Activated CD4-positive, alpha-beta T cell treated with anti-CD3 and anti-CD28 coated beads for 24 hours (primary cell): ENCODE measurements around the gene PHLPP1.
"Not testable (repeated sequence)": the region's sequence is repeated elsewhere in the genome, so short reads cannot be mapped to it uniquely, and the experiment has no call there.

Experiments used
- DNase-seq, 2 donors: peaks; one replicate each; pipeline ENCODE4 v3.0.0-alpha.2; 2020; ENCODE audit warnings: low read depth in 2 of 2

The PHLPP1 gene

DNA sequence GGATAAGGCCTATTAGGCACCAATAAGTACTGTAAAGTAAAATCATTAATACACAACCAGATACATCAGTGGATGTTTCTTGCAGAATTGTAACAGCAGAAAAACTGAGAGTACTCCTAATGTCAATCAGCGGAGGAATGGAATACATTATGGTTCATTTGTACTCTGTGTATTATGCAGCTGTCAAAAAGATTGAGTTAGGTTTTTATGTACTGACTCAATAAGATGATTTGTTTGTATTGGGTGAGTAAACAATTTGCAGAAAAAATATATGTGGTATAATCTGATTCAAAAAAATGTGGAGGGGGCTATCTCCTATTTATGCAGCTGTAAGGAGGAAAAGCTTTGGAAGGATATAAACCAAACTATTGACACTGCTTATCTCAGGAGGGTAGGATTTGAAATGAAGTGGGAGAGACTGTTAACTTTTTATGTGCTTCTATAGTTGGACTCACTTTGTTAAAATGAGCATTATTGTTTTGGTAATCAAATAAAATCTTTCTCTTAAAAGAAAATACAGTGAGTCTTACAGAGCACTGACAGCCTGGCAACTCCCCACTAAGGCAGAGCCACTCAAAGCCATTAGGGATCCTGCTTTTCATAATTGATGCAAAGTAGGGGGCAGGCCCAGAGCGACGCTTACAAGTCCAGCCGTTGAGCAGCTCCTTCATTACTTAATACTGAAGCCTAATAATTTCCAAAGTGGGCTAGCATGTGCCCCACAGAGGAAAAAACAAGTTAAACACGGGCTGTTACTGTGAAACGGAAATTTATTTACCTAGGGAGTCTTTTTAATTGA lies 168.8 kb downstream of the PHLPP1 start:
- DNase-seq: no peak

DNA sequence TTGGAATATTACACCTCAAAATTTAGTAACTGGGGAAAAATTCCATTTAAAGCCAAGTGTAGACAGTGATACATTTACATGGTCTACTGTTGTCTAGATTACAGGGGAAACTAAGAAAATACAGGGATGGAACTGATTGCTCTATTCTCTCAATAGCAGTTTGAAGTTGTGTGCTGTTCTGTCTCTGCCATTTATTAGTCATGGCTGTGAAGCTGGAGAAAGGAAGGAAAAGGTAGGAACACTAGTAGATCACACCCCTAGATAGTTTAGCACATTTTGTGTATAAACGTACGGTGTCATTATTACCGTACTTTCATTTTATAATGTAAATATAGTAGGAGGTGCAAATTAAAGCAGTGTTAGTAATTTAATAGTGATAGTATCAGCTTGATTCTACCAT lies 170.5 kb downstream of the PHLPP1 start:
- no peak for DNase-seq

DNA sequence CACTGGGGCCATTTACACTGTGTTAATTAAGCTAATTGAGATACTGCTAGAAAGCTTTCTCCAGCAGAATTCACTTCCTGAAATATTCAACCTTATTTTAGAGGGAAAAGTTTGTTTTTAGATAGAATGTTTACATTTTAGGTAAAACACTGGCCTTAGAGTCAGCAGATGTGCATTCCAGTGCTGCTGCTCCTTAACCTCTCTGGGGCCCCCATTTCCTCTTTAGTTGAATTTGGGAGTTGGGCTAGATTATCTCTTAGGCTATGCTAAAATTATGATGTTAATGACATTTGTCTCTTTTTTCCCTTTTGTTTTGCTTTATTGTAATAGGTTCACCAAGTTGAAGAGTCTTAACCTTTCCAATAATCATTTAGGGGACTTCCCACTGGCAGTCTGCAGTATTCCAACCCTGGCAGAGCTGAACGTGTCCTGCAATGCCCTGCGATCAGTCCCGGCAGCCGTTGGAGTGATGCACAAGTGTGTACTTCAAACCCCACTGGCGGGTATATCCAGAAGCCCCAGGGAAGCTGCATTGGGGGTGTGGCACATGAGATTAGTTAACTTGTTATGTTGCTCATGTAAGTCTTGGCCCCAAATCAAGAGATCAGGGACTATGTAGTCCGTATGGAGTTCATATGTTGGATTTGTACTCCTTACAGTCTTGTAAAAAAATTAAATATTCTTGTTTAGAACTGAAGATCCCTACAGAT lies 179.5 kb downstream of the PHLPP1 start:
- DNase-seq: no peak

DNA sequence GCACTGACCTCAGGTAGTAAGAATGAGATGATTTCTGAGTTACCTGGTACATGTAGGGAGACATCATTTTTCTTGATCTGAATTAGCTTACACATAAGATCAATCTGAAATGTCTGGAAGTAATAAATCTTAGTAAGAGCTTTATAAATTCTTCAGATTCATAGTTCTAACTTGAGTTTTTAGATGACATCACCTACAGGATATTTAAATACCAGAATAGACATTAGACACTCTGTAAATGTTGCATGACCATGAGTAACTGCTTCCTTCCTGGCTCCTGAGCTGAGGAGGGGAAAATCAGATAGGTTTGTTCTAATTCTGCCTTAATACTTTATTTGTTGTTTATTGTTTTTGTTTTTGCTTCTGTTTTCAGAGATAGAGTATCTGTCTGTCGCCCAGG lies 181.8 kb downstream of the PHLPP1 start:
- DNase-seq: no peak

DNA sequence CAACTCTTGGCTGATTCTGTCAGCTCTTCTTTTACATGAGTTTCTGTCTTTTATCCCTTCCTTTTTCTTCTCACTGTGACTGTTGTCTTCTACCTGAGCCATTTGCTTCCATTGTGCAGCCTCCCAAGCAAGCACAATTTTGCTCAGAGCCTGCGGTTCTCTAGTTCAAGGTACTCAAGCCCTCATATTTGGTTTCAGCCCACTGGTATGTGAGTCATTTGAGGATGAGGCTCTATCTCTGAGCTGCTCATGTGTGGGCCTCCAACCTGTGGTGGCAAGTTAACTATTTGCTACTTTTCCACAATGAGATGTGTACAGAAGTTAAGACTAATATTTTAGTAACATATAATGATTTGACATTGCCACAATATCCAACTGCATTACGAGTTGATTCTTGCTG lies 183.0 kb downstream of the PHLPP1 start:
- no peak for DNase-seq

DNA sequence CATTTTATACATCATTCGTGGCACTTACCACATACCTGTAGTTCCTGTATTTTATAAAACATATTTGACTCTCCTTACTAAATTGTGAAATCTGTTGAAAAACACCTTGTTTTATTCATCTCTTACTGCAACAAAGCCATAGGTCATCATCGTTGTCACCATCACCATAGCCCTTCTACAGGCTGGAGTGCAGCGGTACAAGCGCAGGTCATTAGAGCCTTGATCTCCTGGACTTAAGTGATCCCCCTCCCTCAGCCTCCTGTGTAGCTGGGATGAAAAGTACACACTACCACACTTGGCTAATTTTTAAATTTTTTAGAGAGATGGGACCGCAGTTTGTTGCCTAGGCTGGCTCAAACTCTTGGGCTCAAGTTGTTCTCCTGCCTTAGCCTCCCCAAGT lies 184.2 kb downstream of the PHLPP1 start:
- DNase-seq: no peak

DNA sequence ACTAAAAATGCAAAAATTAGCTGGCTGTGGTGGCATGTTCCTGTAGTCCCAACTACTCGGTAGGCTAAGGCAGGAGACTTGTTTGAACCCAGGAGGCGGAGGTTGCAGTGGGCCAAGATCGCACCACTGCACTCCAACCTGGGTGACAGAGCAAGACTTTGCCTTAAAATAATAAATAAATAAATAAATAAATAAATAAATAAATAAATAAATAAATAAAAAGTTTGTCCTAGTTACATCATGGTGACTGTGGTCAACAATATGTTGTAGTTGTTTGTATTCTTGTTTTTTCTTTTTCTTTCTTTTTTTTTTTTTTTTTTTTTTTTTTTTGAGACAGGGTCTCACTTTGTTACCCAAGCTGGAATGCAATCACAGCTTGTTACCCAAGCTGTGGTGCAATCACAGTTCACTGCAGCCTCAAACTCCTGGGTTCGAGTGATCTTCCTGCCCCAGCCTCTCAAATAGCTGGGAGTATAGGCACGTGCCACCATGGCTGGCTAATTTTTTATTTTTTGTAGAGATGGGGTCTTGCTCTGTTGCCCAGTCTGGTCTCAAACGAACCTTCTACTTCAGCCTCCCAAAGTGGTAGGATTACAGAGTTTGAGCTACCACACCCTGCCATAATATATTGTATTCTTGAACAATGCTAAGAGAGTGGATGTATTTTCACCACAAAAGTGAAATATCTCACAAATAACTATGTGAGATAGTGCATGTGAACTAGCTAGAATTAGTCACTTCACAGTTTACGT lies 185.0 kb downstream of the PHLPP1 start:
- DNase-seq: no peak

DNA sequence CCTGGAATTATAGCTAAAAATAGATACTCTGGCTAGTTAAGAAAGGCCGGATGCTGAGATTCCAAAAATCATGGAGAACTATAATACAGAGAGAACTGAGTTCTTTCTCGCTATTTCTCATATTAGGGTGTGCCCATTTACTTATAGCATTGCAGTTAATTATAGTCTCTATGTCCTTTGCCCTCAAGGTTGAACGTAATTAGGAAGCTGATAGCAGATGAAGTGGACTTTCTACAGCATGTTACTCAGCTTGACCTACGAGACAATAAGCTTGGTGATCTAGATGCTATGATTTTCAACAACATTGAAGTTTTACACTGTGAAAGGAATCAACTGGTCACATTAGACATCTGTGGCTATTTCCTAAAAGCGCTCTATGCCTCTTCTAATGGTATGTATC lies 187.4 kb downstream of the PHLPP1 start:
- DNase-seq: no peak

DNA sequence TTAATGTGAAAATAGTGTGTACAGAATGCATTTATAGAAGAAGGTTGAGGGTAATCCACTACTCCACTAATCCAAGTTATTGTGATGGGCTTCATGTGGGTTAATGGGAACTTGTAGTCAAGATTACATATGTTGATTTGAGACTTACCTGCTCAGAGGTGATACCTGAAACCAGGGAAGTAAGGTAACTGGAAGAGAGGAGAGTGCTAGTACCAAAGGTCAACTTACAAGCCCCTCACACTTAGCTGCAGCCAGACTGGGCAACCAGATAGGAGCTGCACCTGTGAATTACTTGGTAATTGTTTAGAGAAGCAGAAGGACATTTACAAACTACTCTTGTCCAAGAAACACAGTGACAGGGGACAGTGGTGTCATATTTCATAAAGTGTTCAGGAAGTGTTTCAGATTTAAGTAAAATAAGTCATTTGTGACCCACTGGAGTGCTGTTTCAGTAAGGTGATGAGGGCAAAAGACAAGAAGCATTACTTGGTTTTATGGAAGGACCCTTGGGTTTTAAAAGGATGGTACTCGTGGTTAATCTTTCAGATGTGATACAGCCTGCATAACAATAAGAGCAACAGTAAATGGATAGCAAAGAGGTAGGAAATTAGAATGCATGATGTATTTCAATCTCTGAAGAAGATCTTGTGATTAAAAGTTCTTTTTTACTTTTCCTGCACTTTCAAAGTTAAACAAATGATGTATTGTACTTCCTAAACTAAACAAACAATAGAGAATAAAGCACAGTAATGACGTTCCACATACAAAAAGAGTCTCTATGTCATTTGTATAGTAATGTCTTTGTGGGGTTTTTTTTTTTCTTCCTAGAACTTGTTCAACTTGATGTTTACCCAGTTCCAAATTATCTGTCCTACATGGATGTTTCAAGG lies 189.3 kb downstream of the PHLPP1 start:
- no peak for DNase-seq

DNA sequence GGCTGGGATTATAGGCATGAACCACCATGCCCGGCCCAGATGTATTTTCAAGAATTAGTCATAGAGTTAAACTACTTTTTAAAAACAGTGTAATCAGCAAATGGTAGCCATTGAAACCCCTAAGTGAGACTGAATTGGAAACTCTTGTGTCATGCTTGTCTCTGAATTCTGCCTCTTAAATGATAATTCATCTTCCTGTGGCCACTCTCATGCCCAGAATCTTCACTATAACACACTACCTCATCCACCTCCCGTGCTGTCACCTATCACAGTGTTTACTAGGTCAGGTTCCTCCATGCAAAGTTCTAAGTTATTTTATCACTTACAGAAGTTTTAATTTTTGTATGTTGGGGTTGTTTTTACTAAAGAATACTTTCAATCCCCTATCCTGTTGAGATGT lies 197.5 kb downstream of the PHLPP1 start:
- DNase-seq: no peak

DNA sequence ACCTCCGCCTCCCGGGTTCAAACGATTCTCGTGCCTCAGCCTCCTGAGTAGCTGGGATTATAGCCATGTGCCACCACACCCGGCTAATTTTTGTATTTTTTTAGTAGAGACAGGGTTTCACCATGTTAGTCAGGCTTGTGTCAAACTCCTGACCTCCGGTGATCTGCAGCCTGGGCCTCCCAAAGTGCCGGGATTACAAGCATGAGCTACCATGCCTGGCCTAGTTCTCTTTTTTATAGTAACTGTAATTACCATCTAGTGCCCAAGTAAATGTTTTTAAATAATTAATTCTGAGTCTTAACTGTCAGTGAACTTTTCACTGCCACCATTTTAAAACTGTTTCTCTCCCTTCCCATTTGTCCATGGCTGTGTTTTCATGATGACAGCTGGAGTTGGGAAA lies 198.5 kb downstream of the PHLPP1 start:
- not testable (repeated sequence) for DNase-seq

DNA sequence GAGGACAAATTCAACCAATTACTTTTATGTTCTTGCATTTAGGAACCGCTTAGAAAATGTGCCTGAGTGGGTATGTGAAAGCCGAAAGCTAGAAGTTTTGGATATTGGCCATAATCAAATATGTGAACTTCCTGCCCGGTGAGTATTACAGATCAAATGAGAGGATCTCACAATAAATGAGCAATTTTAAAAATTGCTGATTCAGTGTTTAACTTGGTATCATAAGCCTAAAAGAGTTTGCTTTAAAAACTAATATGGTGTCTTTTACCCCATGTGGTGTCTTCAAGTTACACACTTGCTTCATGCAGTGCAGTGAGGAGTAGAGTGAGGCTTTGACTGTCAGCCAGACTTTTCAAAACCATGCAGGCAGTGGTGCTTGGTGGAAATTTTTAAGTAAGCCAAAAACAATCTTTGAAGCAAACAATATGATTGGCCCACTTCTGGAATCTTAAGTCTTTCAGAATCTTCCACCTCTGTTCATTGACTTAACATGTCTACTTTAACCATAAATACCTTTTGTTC lies 199.6 kb downstream of the PHLPP1 start:
- no peak for DNase-seq

DNA sequence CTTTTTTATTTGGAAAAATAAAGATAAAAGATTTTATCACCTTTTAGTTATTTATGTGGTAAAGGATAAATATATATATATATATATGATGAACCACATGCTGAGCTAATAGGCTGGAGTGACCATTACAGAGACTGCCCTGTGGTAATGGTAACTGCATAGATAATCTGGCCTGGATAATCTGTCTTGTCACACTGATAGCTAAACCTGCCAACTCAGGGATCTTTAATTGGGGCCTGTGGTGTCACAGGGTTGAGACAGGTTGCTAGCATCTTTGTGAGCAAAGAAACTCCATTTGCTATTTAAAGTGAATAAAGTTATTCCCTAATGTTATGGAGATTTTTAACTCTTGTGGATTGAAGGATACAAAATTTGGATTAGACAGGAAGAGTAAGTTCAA lies 203.0 kb downstream of the PHLPP1 start:
- DNase-seq: no peak

DNA sequence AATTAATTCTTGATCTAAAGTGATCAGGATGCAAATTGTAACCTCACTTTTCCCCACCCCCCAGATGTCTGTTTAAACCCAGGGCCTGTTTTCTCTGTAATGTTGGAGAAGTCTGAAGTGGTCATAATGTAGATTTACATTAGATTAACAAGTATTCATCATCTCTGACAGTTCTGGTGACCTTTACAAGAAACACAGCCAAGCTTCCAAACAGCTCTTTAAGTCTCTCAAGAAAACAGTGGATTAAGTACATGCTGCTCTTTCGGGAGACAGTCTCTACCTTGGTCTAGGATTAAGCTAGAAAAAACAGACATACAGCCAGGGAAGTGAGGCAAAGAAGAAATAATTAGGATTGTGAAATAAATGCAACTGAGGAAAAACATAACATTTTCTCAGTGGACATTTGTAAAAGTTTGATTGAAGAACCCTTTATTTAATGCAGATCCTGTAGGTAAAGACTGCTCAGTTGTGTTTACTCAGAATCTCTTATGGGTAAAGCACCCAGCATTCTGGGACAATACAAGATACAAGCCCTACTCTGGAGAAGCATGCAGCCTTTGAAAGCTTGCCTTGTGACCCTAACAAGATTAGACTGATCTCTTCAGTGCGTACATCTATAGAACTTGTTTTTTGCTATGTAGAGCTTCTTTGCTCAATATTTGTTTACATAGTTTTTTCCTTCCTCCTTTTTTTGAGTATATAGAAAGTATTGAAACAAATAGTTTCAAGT lies 203.9 kb downstream of the PHLPP1 start:
- DNase-seq: no peak

DNA sequence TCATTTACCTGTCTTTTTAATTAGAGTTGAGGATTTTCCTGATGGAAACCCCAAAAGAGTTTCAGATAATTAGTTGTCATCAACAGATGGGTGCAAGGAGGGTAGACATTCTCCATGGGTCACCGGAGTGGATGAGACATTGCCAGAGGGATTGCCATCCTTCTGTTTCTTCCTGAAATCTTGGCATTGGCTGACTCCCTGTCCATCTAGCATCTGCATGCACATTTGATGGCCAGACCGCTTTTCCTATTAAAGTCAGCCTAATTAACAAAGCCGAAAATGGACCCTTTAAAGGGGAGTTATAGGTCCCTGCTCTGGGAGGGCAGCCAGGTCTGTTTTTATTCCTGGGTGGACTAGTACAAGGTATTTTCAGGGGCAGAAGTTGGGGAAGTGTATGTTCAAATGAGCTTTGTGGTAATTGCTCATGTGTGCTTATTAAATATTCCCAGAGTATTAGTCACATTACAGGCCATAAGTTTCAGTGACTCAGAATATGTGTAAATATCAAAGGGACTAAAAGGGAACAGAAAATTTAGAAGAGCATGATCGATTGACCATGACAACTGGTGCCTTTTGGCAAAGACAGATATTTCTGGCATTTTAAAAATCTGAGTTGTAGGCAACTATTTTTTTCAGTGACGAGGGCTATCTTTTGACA lies 209.8 kb downstream of the PHLPP1 start:
- DNase-seq: no peak

DNA sequence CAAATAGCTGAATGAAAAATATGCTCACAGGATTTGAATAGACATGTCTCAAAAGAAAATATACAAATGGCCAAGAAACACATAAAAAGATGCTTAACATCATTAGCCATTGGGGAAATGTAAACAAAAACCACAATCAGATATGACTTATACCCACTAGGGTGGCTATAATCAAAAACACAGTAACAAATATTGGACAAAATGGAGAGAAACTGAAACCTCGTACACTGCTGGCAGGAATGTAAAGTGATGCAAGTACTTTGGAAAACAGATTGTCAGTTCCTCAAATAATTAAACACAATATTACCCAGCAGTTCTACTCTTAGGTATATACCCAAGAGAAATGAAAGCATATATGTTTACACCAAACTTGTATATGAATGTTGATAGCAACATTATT lies 213.0 kb downstream of the PHLPP1 start:
- no peak for DNase-seq

DNA sequence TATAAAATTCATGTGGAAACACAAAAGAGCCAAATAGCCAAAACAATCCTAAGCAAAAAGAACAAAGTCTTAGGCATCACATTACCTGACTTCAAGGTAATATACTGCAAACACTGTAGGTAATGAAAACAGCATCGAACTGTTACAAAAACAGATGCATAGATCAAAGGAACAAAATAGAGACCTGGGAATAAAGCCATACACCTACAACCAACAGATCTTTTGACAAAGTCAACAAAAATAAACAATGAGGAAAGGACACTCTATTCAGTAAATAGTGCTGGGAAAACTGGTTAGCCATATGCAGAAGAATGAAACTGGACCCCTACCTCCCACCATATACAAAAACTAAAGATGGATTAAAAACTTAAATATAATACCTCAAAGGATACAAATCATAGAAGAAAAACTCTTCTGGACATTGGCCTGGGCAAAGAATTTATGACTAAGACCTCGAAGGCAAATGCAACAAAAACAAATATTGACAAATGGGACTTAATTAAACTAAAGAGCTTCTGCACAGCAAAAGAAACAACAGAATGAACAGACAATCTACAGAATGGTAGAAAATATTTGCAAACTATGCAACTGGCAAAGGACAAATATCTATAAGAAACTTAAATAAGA lies 218.0 kb downstream of the PHLPP1 start:
- no peak for DNase-seq

DNA sequence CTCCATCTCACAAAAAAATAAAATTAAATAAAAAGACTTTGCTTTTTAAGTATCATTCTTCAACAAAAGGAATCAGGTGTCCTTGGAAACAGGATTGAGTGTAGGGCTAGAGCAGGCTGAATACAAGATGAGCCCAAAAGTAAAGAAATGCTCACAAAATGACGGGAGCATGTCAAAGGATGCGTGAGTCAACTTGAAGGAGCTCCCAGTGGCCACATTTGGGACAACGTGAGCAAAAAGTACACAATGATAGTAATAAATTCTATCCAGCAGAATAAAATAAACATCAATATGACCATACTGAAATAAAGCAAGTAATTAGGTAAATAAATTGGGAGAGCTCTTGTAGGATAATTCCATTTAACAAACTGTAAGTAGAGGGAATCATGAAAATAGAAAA lies 220.7 kb downstream of the PHLPP1 start:
- no peak for DNase-seq

DNA sequence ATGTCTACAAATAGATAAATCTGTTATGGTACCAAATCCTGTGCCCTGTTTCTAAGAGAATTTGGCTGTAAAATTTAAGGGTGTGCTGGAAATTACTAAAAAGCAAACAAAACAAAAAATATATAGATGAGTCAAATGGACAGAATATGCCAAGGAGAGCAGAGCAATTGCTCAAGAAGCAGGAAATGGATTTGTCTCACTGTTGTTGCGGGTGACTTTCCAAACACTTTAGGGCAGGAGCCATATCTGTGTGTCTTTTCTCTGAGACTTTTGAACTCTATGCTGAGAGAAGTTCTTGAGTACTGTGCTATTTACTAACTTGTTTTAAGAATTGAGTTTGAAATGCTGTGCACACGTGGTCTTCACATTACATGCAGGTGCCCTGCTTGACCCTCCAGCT lies 221.7 kb downstream of the PHLPP1 start:
- DNase-seq: no peak

DNA sequence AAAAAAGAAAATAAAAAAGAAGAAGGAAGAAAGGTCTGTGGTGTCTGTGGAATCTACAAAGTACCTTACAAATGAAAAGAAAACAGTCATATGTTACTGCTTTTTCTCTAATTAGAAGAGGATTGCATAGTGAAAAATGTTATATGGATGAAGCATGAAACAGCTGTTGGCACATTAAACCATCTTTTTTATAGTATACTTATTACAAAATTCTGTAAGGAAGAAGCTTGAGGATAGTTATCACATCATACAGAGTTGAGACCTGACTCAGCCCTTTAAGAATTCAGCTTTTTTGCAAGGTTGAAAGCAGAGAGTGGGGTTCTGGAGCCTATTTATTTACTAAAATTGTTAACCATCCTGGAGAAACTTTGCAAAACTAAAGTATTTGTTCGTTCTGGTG lies 222.7 kb downstream of the PHLPP1 start:
- DNase-seq: no peak
